Fibroblast of the aortic adventitia (primary cell): Measurements from ENCODE around the gene PSMA1. TPM values are rescaled to one million over a fixed set of nuclear protein-coding genes. Genes with fewer than 3 reads are reported as not detected.

Experiments
- DNase-seq: peaks from one replicate; pipeline ENCODE4 v3.0.0-alpha.2; 2010; ENCODE audit warnings: low read depth
- H3K4me3 ChIP-seq: 2 replicates; pipeline ENCODE4 v1.5.1; 2011; ENCODE audit warnings: low read depth, mild to moderate bottlenecking, control low read depth, low read length, moderate library complexity
- CTCF ChIP-seq: IDR thresholded peaks from 2 replicates; pipeline ENCODE4 v1.5.1; 2011; ENCODE audit warnings: mild to moderate bottlenecking, low read length, control low read depth, inconsistent platforms; ENCODE audit not compliant: insufficient read depth
- total RNA-seq: library from RNA; depleted of rRNA; stranded (reverse); fragments of >200 nt; gene quantifications from 2 replicates; pipeline ENCODE4 v1.2.3, GENCODE V29; 2012; ENCODE audit warnings: low replicate concordance

The PSMA1 gene
- total RNA-seq, 1 donor: 125 TPM

DNA sequence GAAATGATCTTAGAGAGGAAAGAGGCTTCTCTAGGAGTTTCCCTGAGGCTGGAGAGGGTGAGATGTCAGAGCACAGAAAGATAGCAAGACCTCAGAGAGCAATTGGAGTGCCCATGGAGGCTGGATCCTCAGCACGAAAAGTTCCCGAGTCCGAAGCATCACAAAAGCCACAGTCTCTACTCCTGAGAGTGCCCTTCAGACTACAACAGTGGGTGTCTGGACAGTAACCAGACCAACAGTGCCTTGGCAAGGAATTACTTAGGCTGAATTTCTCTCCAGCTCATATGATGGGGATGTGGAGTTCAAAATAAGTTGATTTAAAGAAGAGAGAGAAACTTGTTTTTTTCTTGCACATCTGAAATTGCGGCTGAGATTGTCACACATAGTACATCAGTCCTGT lies 31.9 kb upstream of the PSMA1 start:
- no peak for DNase-seq
- no peak for TF ChIP-seq CTCF
- H3K4me3 ChIP-seq: no peak overlapping the region

GRCh38 chr11:14551380-14551779 lies 31.2 kb upstream of the PSMA1 start:
- no peak for DNase-seq
- H3K4me3 ChIP-seq: no peak overlapping the region
- no peak for TF ChIP-seq CTCF

GRCh38 chr11:14549891-14550290 lies 29.7 kb upstream of the PSMA1 start:
- TF ChIP-seq CTCF: no peak
- no peak for DNase-seq
- no peak overlapping the region for H3K4me3 ChIP-seq

- H3K4me3 ChIP-seq: no peak overlapping the region
- no peak for DNase-seq
- TF ChIP-seq CTCF: no peak
Observed at GRCh38 chr11:14547440-14547839, 27.3 kb upstream of the PSMA1 start.

DNA sequence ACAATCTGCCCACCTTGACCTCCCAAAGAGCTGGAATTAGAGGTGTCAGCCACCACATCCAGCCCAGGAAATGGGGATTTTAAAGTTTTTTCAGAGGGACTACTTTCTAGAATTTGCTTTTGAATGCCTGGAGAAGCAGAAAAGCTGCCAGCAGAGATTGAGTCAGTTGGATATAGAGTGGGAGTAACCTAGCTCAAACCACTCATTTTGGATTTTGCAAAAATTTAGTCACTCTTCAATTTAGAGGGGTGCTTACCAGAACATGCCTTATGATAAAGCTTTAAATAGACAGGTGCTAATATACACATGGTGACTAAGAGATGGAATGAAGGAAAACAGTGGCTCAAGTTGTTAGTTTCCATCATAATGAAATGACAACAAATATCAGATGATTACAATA lies 26.5 kb upstream of the PSMA1 start:
- TF ChIP-seq CTCF: no peak
- no peak overlapping the region for H3K4me3 ChIP-seq
- DNase-seq: no peak

GRCh38 chr11:14544611-14545010 lies 24.4 kb upstream of the PSMA1 start:
- no peak for TF ChIP-seq CTCF
- H3K4me3 ChIP-seq: no peak overlapping the region
- peak; percentile 84 for DNase-seq

GRCh38 chr11:14543260-14543659 lies 23.1 kb upstream of the PSMA1 start:
- no peak for DNase-seq
- no peak overlapping the region for H3K4me3 ChIP-seq
- no peak for TF ChIP-seq CTCF
